K562 (cell line): ENCODE data around the gene SUCO. TPM values are rescaled to one million over a fixed set of nuclear protein-coding genes. Genes with fewer than 3 reads are reported as not detected.

Source experiments
- BCLAF1 ChIP-seq, 2 experiments: fragments of 450-650 bp in 1 of 2; IDR thresholded peaks; 2 replicates each; pipeline ENCODE4 v1.6.1; 2011 to 2017; ENCODE audit warnings: low read depth in 2 of 2, antibody characterized with exemption in 1 of 2, borderline replicate concordance in 1 of 2, low read length in 1 of 2, mild to moderate bottlenecking in 1 of 2, mixed read lengths in 1 of 2; ENCODE audit not compliant: control insufficient read depth in 1 of 2
- CBX2 ChIP-seq: fragments of 200-600 bp; sonication (generic); IDR thresholded peaks from one replicate; pipeline ENCODE4 v1.6.1; 2012; ENCODE audit warnings: mild to moderate bottlenecking, low read length, inconsistent platforms; ENCODE audit not compliant: insufficient read depth, poor library complexity, severe bottlenecking
- CC2D1A ChIP-seq: fragments of 450-650 bp; IDR thresholded peaks from 2 replicates; pipeline ENCODE4 v1.6.1; 2017; ENCODE audit warnings: mild to moderate bottlenecking
- CUX1 ChIP-seq: fragments of 200-800 bp; sonication (Bioruptor generic); IDR thresholded peaks from 2 replicates; pipeline ENCODE4 v1.6.1; 2016; ENCODE audit warnings: missing genetic modification characterization, missing compliant biosample characterization
- ELK1 ChIP-seq: sonication (generic); formaldehyde crosslinking; IDR thresholded peaks from 2 replicates; pipeline ENCODE4 v1.8.1; 2022; ENCODE audit warnings: missing genetic modification reagents
- ETV5 ChIP-seq: sonication (generic); formaldehyde crosslinking; IDR thresholded peaks from 2 replicates; pipeline ENCODE4 v1.4.0; 2020; ENCODE audit warnings: low read depth, mild to moderate bottlenecking, missing genetic modification reagents
- HDGF ChIP-seq: fragments of 450-650 bp; IDR thresholded peaks from 2 replicates; pipeline ENCODE4 v1.6.1; 2016
- NCOA1 ChIP-seq: fragments of 450-650 bp; IDR thresholded peaks from 2 replicates; pipeline ENCODE4 v1.6.1; 2016; ENCODE audit warnings: low read depth
- NFE2L1 ChIP-seq: fragments of 450-650 bp; IDR thresholded peaks from 2 replicates; pipeline ENCODE4 v1.6.1; 2016; ENCODE audit warnings: missing genetic modification characterization, low read depth, mild to moderate bottlenecking, missing compliant biosample characterization, moderate library complexity, borderline replicate concordance
- PHTF2 ChIP-seq: fragments of 250-450 bp; sonication (Bioruptor Pico); IDR thresholded peaks from 2 replicates; pipeline ENCODE4 v1.5.0; 2021; ENCODE audit warnings: mild to moderate bottlenecking
- POU5F1 ChIP-seq: fragments of 150-350 bp; IDR thresholded peaks from 2 replicates; pipeline ENCODE4 v1.6.1; 2014; ENCODE audit warnings: borderline replicate concordance, low read length, low read depth, mild to moderate bottlenecking; ENCODE audit not compliant: partially characterized antibody
- RBM17 ChIP-seq: fragments of 200-400 bp; formaldehyde crosslinking; IDR thresholded peaks from 2 replicates; pipeline ENCODE4 v1.6.1; 2017; ENCODE audit warnings: low read depth, mild to moderate bottlenecking, low read length, borderline replicate concordance
- RCOR1 ChIP-seq, 2 experiments: IDR thresholded peaks; 2 replicates each; pipeline ENCODE4 v1.6.1; 2012; ENCODE audit warnings: low read depth in 2 of 2, low read length in 2 of 2, borderline replicate concordance in 1 of 2, improper control_type of control experiment in 1 of 2
- TCF3 ChIP-seq: sonication (generic); formaldehyde crosslinking; IDR thresholded peaks from 2 replicates; pipeline ENCODE4 v1.4.0; 2020; ENCODE audit warnings: mild to moderate bottlenecking, missing genetic modification reagents
- TOE1 ChIP-seq, 2 experiments: fragments of 450-650 bp in 1 of 2; sonication (generic) in 1 of 2; formaldehyde crosslinking in 1 of 2; IDR thresholded peaks; 2 replicates each; pipeline versions ENCODE4 v1.7.1 to v1.8.0; 2016 to 2022; ENCODE audit warnings: borderline replicate concordance in 2 of 2, mild to moderate bottlenecking in 2 of 2, antibody characterized with exemption in 1 of 2, inconsistent platforms in 1 of 2, low read depth in 1 of 2, missing genetic modification reagents in 1 of 2, moderate library complexity in 1 of 2
- ZNF184 ChIP-seq: sonication (generic); formaldehyde crosslinking; IDR thresholded peaks from 2 replicates; pipeline ENCODE4 v1.5.0; 2020; ENCODE audit warnings: missing genetic modification reagents
- ZNF354B ChIP-seq: fragments of 250-450 bp; sonication (Bioruptor Pico); IDR thresholded peaks from 2 replicates; pipeline ENCODE4 v1.4.0; 2020
- ZNF764 ChIP-seq: fragments of 250-450 bp; sonication (Bioruptor Pico); IDR thresholded peaks from 2 replicates; pipeline ENCODE4 v1.4.0; 2020; ENCODE audit warnings: low read depth, mild to moderate bottlenecking, moderate library complexity
- polyA plus RNA-seq, 8 experiments: library from polyadenylated mRNA; depleted of rRNA in 4 of 8; stranded (reverse) in 5 of 8; unstranded in 3 of 8; fragments of >200 nt; fragmentation: Nextera tagmentation in 2 of 8; fragmentation: Illumina TruSeq in 1 of 8; extraction: Ambion mirVana in 2 of 8; extraction: Trizol in 1 of 8; gene quantifications; 2 replicates each; pipeline versions ENCODE4 v1.2.1 to v1.2.3, GENCODE V29; 2011 to 2014; ENCODE audit warnings: inconsistent platforms in 1 of 8, missing spikeins in 1 of 8
- total RNA-seq, 7 experiments: library from RNA; depleted of rRNA in 6 of 7; stranded (reverse); fragments of >200 nt in 6 of 7; fragmentation: Illumina TruSeq in 2 of 7; extraction: Trizol in 2 of 7; gene quantifications; 2 replicates each; pipeline versions ENCODE4 v1.2.1 to v1.2.3, GENCODE V29; 2011 to 2021; ENCODE audit warnings: low replicate concordance in 1 of 7

The SUCO gene
- total and polyA plus RNA-seq, 9 of the 15 experiments (the other 6 are each of a cell fraction or from before 2014, with no cell fraction given) = 2.5 to 20.6 (median 14.3) TPM

GRCh38 chr1:172486805-172487454, 46.0 kb upstream of the SUCO start (continued):
- no peak for TF ChIP-seq CC2D1A
- no peak for TF ChIP-seq ZNF764 (CRISPR knock-in tag)
- no peak for TF ChIP-seq TOE1 (IDR thresholded peaks at IDR 0.05; ENCODE audit: borderline replicate concordance)
- no peak for TF ChIP-seq TOE1 (CRISPR knock-in tag; IDR thresholded peaks at IDR 0.05; ENCODE audit: borderline replicate concordance, low read depth)
- no peak for TF ChIP-seq ZNF184 (CRISPR knock-in tag)
- TF ChIP-seq CUX1 (CRISPR knock-in tag) = no peak
- TF ChIP-seq PHTF2 (CRISPR knock-in tag) = no peak
- no peak for TF ChIP-seq RBM17
- TF ChIP-seq ETV5 (CRISPR knock-in tag) = no peak
- no peak for TF ChIP-seq ELK1 (CRISPR knock-in tag)
- TF ChIP-seq NCOA1 = 0 out of 2 replicates have a peak, but pooled peaks have one; percentile 27
- no peak for TF ChIP-seq BCLAF1 (IDR thresholded peaks at IDR 0.05; ENCODE audit: borderline replicate concordance in 1 of 2, control insufficient read depth in 1 of 2, low read depth in 2 of 2, low read length in 1 of 2)
- TF ChIP-seq HDGF = no peak
- TF ChIP-seq RCOR1 (IDR thresholded peaks at IDR 0.05; ENCODE audit: borderline replicate concordance in 1 of 2, low read depth in 2 of 2, low read length in 2 of 2) = peak in 1 of 2 experiments; percentile 51; a peak in 1 of 4 replicates
- no peak for TF ChIP-seq POU5F1
- no peak for TF ChIP-seq ZNF354B (CRISPR knock-in tag)
- TF ChIP-seq NFE2L1 (tag) = 0 out of 2 replicates have a peak, but pooled peaks have one; percentile 18
- TF ChIP-seq CBX2 = no peak
- peak; percentile 19; the same call in 1 of the 2 replicates for TF ChIP-seq TCF3 (CRISPR knock-in tag)
